Ishikawa (cell line): Measurements from ENCODE around the gene CBX4.

ENCODE experiments used
- CREB1 ChIP-seq: IDR thresholded peaks from 2 replicates; pipeline ENCODE4 v1.6.1; 2012; ENCODE audit warnings: low read depth
- EGR1 ChIP-seq: IDR thresholded peaks from 2 replicates; pipeline ENCODE4 v1.6.1; 2012
- EP300 ChIP-seq: IDR thresholded peaks from 2 replicates; pipeline ENCODE4 v1.6.1; 2012; ENCODE audit warnings: borderline replicate concordance
- FOXM1 ChIP-seq: IDR thresholded peaks from 2 replicates; pipeline ENCODE4 v1.6.1; 2012; ENCODE audit warnings: low read depth, borderline replicate concordance
- MAX ChIP-seq: IDR thresholded peaks from 2 replicates; pipeline ENCODE4 v1.6.1; 2012
- RAD21 ChIP-seq: IDR thresholded peaks from 2 replicates; pipeline ENCODE4 v1.6.1; 2012; ENCODE audit warnings: low read depth
- REST ChIP-seq: IDR thresholded peaks from 2 replicates; pipeline ENCODE4 v1.6.1; 2012; ENCODE audit warnings: low read depth, mild to moderate bottlenecking
- TAF1 ChIP-seq: IDR thresholded peaks from 2 replicates; pipeline ENCODE4 v1.6.1; 2012; ENCODE audit warnings: low read depth, mild to moderate bottlenecking
- TCF12 ChIP-seq: IDR thresholded peaks from 2 replicates; pipeline ENCODE4 v1.6.1; 2012; ENCODE audit warnings: low read depth
- USF1 ChIP-seq: IDR thresholded peaks from 2 replicates; pipeline ENCODE4 v1.6.1; 2012
- YY1 ChIP-seq: IDR thresholded peaks from 2 replicates; pipeline ENCODE4 v1.6.1; 2012; ENCODE audit warnings: low read depth

GRCh38 chr17:79810130-79811010 lies 28.9 kb downstream of the CBX4 start:
- no peak for TF ChIP-seq MAX
- no peak for TF ChIP-seq TAF1
- no peak for TF ChIP-seq REST
- TF ChIP-seq CREB1: no peak
- peak; percentile 42; the same call in 1 of the 2 replicates for TF ChIP-seq EP300
- no peak for TF ChIP-seq RAD21
- TF ChIP-seq FOXM1: no peak
- no peak for TF ChIP-seq YY1
- no peak; the same call in 1 of the 2 replicates for TF ChIP-seq TCF12
- TF ChIP-seq USF1: no peak
- TF ChIP-seq EGR1: peak; percentile 71
